Measurements from ENCODE around the gene DNAH17. TPM values are rescaled to one million over a fixed set of nuclear protein-coding genes. Genes with fewer than 3 reads are reported as not detected.

DNAH17 gene
- total and polyA plus RNA-seq, 4 experiments from 2014 or later = 0.49 to 1.0 (median 0.78) TPM; not detected in 1

GRCh38 chr17:78490156-78490555 lies 87.0 kb downstream of the DNAH17 start:
- H3K27me3 Mint-ChIP-seq = no peaks in the 10 kb centered on the region
- intact Hi-C loops (cut with micrococcal nuclease) = no loop called here
- H3K9me3 Mint-ChIP-seq = no peaks in the 10 kb centered on the region
- no peak overlapping the region for H3K4me3 Mint-ChIP-seq
- Histone ChIP-seq H3K36me3 (ENCODE audit: insufficient read depth, low read length) (no peaks in the 10 kb centered on the region), H3K4me1 (ENCODE audit: insufficient read depth, low read length) (no peaks in the 10 kb centered on the region), H3K27me3 (ENCODE audit: insufficient read depth, low read length) (no peaks in the 10 kb centered on the region), H3K27ac (ENCODE audit: low read depth, low read length) (no peak overlapping the region), H3K4me3 (ENCODE audit: low read length in 2 of 2) (no peak overlapping the region), H3K9me3 (ENCODE audit: control insufficient read depth in 1 of 2, low read length in 2 of 2) (no peaks in the 10 kb centered on the region)
- no peaks in the 10 kb centered on the region for H3K36me3 Mint-ChIP-seq
- ChIA-PET POLR2A (ENCODE audit: partially characterized antibody) (no interaction called here), CTCF (ENCODE audit: partially characterized antibody) (interaction anchor here (1.1 kb wide), 1 partner anchor 376 kb away, joined by 3 read pairs; no protein-coding TSS in a partner anchor)
- no peak overlapping the region for H3K27ac Mint-ChIP-seq
- DNase-seq = no peak
- peaks cover 0 to 1% (median under 1%) of the 10 kb centered on the region in 4 donors for H3K4me1 Mint-ChIP-seq

DNA sequence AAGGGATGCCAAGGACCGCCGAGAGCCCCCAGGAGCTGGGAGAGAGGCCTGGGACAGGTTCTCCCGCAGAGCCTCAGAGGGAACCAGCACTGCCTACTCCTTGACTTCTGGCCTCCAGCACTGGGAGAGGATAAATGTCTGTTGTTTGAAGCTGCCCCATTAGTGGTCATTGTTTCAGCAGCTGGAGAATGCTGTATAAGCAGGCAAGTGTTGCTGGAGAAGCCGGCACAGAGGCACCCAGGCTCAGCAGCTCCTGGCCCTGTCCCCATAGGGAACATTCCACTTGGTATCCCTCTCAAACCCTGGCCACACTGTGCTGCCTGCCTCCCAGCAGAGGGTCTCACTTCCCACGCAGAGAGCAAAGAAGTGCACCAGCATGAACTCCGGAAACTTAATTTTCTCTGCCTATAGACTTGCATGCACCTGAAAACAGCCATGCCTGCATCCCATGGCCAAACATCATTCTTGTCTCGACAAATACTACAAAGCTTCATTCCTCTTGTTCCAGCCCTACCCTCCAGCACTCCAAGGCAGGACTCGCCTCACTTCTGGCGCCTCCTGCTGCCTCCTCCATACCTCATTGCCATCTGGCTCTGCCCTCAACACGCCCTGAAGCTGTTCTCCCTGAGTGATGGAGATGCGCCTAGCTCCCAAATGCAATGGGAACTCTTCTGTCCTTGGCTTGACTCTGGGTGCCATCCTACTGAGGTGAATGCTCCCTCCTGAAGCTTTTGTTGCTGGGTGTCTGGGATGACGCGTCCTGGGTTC lies 88.1 kb downstream of the DNAH17 start:
- H3K27me3 ChIP-seq (ENCODE audit: insufficient read depth, low read length) = no peaks in the 10 kb centered on the region
- Mint-ChIP-seq H3K27me3 (peaks cover 0 to 2% of the 10 kb centered on the region in 2 donors), H3K4me3 (no peak overlapping the region), H3K36me3 (no peaks in the 10 kb centered on the region), H3K4me1 (peaks cover 1 to 12% (median 5%) of the 10 kb centered on the region in 4 donors), H3K9me3 (no peaks in the 10 kb centered on the region), H3K27ac (peak overlapping the region in 2 of 7 donors; percentile 42 to 70)
- no peaks in the 10 kb centered on the region for H3K36me3 ChIP-seq (ENCODE audit: insufficient read depth, low read length)
- DNase-seq = no peak
- no peak overlapping the region for H3K4me3 ChIP-seq (ENCODE audit: low read length in 2 of 2)
- ChIA-PET POLR2A (ENCODE audit: partially characterized antibody) (no interaction called here), CTCF (ENCODE audit: partially characterized antibody) (interaction anchor here (1.1 kb wide), 1 partner anchor 377 kb away, joined by 3 read pairs; no protein-coding TSS in a partner anchor)
- no peaks in the 10 kb centered on the region for H3K9me3 ChIP-seq (ENCODE audit: control insufficient read depth in 1 of 2, low read length in 2 of 2)
- intact Hi-C loops (cut with micrococcal nuclease) = no loop called here
- H3K4me1 ChIP-seq (ENCODE audit: insufficient read depth, low read length) = peaks cover 7% of the 10 kb centered on the region
- no peak overlapping the region for H3K27ac ChIP-seq (ENCODE audit: low read depth, low read length)

- ChIA-PET POLR2A (ENCODE audit: partially characterized antibody) (no interaction called here), CTCF (ENCODE audit: partially characterized antibody) (no interaction called here)
- Histone ChIP-seq H3K9me3 (ENCODE audit: control insufficient read depth in 1 of 2, low read length in 2 of 2) (no peaks in the 10 kb centered on the region), H3K27ac (ENCODE audit: low read depth, low read length) (no peak overlapping the region), H3K36me3 (ENCODE audit: insufficient read depth, low read length) (no peaks in the 10 kb centered on the region), H3K27me3 (ENCODE audit: insufficient read depth, low read length) (no peaks in the 10 kb centered on the region), H3K4me3 (ENCODE audit: low read length in 2 of 2) (no peak overlapping the region), H3K4me1 (ENCODE audit: insufficient read depth, low read length) (peaks cover 8% of the 10 kb centered on the region)
- no peak for DNase-seq
- Mint-ChIP-seq H3K4me1 (peaks cover 1 to 14% (median 5%) of the 10 kb centered on the region in 4 donors), H3K27ac (peak overlapping the region in 1 of 7 donors; percentile 8), H3K27me3 (peaks cover 0 to 3% of the 10 kb centered on the region in 2 donors), H3K9me3 (no peaks in the 10 kb centered on the region), H3K36me3 (no peaks in the 10 kb centered on the region), H3K4me3 (no peak overlapping the region)
- intact Hi-C loops (cut with micrococcal nuclease) = no loop called here
These were observed 89.0 kb downstream of the DNAH17 start for GRCh38 chr17:78488156-78488555.

- CTCF ChIA-PET (ENCODE audit: partially characterized antibody) = interaction anchor here (1.1 kb wide), 1 partner anchor 10 kb away, joined by 3 read pairs; no protein-coding TSS in a partner anchor
- H3K4me3 Mint-ChIP-seq = no peak overlapping the region
- H3K27ac Mint-ChIP-seq = peak overlapping the region in 1 of 7 donors; percentile 29
These were observed 90.1 kb downstream of the DNAH17 start for GRCh38 chr17:78486946-78487680.

GRCh38 chr17:78486228-78486802 lies 90.9 kb downstream of the DNAH17 start:
- no peak overlapping the region for H3K27ac Mint-ChIP-seq
- no peak overlapping the region for H3K4me3 ChIP-seq (ENCODE audit: low read length in 2 of 2)
- H3K4me1 Mint-ChIP-seq = peaks cover 1 to 14% (median 5%) of the 10 kb centered on the region in 4 donors
- H3K36me3 Mint-ChIP-seq = no peaks in the 10 kb centered on the region
- no peak overlapping the region for H3K27ac ChIP-seq (ENCODE audit: low read depth, low read length)
- no peaks in the 10 kb centered on the region for H3K36me3 ChIP-seq (ENCODE audit: insufficient read depth, low read length)
- H3K9me3 Mint-ChIP-seq = no peaks in the 10 kb centered on the region
- ChIA-PET CTCF (ENCODE audit: partially characterized antibody) (no interaction called here), POLR2A (ENCODE audit: partially characterized antibody) (no interaction called here)
- DNase-seq = no peak
- H3K9me3 ChIP-seq (ENCODE audit: control insufficient read depth in 1 of 2, low read length in 2 of 2) = no peaks in the 10 kb centered on the region
- no peak overlapping the region for H3K4me3 Mint-ChIP-seq
- peaks cover 0 to 5% of the 10 kb centered on the region in 2 donors for H3K27me3 Mint-ChIP-seq
- peaks cover 8% of the 10 kb centered on the region for H3K4me1 ChIP-seq (ENCODE audit: insufficient read depth, low read length)
- H3K27me3 ChIP-seq (ENCODE audit: insufficient read depth, low read length) = no peaks in the 10 kb centered on the region
- intact Hi-C loops (cut with micrococcal nuclease) = no loop called here

More at GRCh38 chr17:78486946-78487680, 90.1 kb downstream of the DNAH17 start:
- Mint-ChIP-seq H3K4me1 (peaks cover 1 to 14% (median 5%) of the 10 kb centered on the region in 4 donors), H3K27me3 (peaks cover 0 to 5% of the 10 kb centered on the region in 2 donors), H3K9me3 (no peaks in the 10 kb centered on the region), H3K36me3 (no peaks in the 10 kb centered on the region)
- POLR2A ChIA-PET (ENCODE audit: partially characterized antibody) = no interaction called here
- Histone ChIP-seq H3K36me3 (ENCODE audit: insufficient read depth, low read length) (no peaks in the 10 kb centered on the region), H3K9me3 (ENCODE audit: control insufficient read depth in 1 of 2, low read length in 2 of 2) (no peaks in the 10 kb centered on the region), H3K4me3 (ENCODE audit: low read length in 2 of 2) (no peak overlapping the region), H3K4me1 (ENCODE audit: insufficient read depth, low read length) (peaks cover 8% of the 10 kb centered on the region), H3K27me3 (ENCODE audit: insufficient read depth, low read length) (no peaks in the 10 kb centered on the region), H3K27ac (ENCODE audit: low read depth, low read length) (no peak overlapping the region)
- intact Hi-C loops (cut with micrococcal nuclease) = no loop called here
- no peak for DNase-seq

DNA sequence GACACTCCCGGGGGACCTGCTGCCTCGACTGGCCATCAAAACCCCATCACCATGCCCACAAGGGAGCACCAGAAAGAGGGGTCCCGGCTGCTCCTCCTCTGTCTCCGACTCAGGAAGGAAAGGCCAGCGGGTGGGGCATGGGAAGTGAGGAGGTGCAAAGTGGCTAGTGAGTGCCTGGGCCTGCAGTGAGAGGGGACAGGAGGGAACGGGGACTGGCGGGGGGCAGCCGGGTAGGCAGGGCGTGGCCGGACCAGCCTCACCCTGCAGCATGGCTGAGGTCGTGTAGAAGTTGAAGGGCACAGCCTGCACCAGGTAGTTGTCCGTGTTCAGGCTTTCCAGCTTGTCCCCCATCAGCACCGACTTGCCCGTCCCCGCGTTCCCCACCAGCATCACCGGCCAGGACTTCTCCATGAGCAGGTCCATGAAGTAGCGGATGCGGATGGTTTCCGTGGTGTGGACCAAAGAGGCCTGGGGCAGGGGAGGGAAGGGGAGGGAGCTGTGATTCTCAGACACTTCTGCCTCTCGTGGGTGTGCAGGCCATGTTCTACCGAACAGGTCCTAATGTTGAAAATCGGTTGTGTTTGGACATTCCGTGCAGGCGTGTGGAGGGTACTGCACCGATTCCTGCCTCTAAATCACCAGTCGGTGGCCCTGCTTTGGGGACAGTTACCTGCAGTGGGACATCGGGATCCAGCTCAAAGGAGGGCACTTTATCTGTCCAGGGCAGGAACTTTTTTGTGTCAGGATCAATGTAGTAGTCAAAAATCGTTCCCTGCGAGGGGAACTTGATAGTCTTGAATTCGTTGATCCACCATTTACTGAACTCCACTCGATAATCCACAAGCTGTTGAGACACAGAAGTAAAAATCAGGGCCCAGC lies 91.7 kb downstream of the DNAH17 start:
- no peaks in the 10 kb centered on the region for H3K9me3 ChIP-seq (ENCODE audit: control insufficient read depth in 1 of 2, low read length in 2 of 2)
- DNase-seq = no peak
- no peaks in the 10 kb centered on the region for H3K36me3 ChIP-seq (ENCODE audit: insufficient read depth, low read length)
- no peak overlapping the region for H3K27ac ChIP-seq (ENCODE audit: low read depth, low read length)
- Mint-ChIP-seq H3K36me3 (no peaks in the 10 kb centered on the region), H3K4me3 (peak overlapping the region in 1 of 8 donors; percentile 62), H3K27me3 (peaks cover 0 to 5% of the 10 kb centered on the region in 2 donors), H3K27ac (no peak overlapping the region), H3K4me1 (peaks cover 0 to 14% (median 5%) of the 10 kb centered on the region in 4 donors), H3K9me3 (no peaks in the 10 kb centered on the region)
- ChIA-PET CTCF (ENCODE audit: partially characterized antibody) (no interaction called here), POLR2A (ENCODE audit: partially characterized antibody) (no interaction called here)
- H3K4me3 ChIP-seq (ENCODE audit: low read length in 2 of 2) = no peak overlapping the region
- H3K4me1 ChIP-seq (ENCODE audit: insufficient read depth, low read length) = peaks cover 8% of the 10 kb centered on the region
- intact Hi-C loops (cut with micrococcal nuclease) = no loop called here
- H3K27me3 ChIP-seq (ENCODE audit: insufficient read depth, low read length) = no peaks in the 10 kb centered on the region
